Measurements from ENCODE around the gene ZYG11B.
"Not testable (repeated sequence)": the region's sequence is repeated elsewhere in the genome, so short reads cannot be mapped to it uniquely, and the experiment has no call there.

ZYG11B gene

GRCh38 chr1:52759908-52760307 is 33.7 kb downstream of the ZYG11B start:
- DNase-seq, result no peak

DNA sequence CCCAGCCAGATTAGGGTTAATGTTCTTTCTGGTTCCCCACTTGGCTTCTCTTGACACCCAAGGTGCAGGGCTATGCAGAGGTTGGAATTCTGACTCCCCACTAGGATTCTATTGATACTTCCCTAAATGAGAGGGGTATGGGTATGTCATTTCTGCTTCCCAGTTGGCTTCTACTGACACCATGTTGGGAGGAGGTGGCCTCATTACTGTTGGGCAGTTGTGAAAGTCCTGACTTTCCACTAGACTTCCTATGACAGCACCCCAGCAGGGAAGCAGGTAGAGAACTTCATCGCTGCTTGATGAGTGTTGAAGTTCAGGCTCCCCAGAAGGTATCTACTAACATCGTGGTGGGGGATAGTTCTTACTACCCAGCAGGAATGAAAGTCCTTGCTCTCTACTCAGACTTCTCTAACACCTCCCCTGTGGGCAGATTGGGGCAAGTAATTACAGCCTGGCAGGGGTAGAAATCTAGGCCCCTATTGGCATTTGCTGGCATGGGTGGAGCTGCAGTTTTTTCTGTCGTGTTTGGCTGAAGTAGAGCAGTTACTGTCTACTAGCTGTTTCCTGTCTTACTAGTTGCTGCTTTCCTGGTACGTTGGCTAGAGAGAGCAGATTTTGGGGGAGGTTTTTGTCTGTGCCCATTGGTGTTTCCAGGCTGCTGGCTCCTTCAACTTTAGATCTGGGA is 41.5 kb downstream of the ZYG11B start:
- no peak for DNase-seq

DNA sequence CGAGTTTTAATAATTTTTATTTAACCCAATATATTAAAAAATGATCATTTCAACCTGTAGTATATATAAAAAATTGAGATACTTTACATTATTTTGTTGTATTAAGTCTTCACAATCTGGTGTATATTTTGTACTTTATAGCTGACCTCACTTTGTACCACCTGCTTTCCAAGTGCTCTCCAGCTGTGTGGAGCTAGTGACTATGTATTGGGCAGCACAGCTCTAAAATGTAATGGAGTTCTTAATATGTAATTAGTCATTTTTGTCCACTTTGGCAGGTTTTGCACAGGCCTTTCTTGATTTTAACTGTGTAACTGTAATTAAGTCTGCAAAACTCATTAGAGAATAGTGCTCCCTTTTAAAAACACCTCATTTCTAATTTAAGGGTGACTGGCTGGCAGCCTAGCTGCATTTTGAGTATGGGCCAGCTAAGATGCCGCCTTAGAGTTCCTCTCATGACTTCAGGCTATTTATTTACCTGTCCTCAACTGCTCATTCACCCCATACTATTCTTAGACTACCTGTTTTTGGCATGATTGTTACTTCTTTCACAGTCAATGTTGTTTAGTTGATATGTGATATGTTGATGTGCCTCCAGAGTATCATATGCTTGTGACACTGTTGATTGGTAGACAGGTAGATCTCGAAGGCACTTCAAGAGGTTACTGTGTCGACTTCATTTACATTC is 43.2 kb downstream of the ZYG11B start:
- DNase-seq, result no peak

DNA sequence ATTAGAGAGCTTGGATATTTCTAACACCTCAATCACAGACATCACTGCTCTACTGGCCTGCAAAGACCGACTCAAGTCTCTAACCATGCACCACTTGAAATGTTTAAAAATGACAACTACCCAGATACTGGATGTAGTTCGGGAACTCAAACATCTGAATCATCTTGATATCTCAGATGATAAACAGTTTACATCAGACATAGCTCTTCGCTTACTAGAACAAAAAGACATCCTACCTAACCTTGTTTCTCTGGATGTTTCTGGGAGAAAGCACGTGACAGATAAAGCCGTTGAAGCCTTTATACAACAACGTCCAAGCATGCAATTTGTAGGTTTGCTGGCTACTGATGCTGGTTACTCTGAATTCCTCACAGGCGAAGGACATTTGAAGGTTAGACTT is 45.1 kb downstream of the ZYG11B start:
- no peak for DNase-seq

DNA sequence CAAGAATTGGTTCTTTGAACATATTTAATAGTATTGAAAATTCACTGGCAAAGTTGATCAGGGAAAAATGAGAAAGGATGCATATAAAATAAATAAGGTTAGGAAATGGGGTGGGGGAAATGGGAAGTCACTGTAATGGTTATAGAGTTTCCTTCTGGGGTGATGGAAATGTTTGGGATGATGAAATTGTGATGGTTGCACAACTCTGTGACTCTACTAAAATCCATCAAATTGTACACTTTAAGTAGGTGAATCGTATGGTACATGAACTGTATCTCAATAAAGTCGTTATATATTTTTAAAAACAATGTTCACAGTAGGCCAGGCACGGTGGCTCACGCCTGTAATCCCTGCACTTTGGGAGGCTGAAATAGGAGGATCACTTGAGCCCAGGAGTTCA is 59.9 kb downstream of the ZYG11B start:
- DNase-seq, result no peak

DNA sequence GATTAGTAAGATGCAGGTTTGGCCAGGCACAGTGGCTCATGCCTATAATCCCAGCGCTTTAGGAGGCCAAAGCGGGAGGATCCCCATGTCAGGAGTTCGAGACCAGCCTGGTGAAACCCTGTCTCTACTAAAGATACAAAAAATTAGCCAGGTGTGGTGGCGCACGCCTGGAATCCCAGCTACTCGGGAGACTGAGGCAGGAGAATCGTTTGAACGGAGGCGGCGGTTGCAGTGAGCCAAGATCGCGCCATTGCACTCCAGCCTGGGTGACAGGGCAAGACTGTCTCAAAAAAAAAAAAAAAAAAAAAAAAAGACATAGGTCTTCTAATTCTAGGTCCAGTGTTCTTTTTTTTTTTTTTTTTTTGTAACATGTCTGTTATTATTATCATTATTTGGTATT is 64.2 kb downstream of the ZYG11B start:
- not testable (repeated sequence) for DNase-seq

- DNase-seq, result no peak
Measured at GRCh38 chr1:52792036-52792435, 65.8 kb downstream of the ZYG11B start.

DNA sequence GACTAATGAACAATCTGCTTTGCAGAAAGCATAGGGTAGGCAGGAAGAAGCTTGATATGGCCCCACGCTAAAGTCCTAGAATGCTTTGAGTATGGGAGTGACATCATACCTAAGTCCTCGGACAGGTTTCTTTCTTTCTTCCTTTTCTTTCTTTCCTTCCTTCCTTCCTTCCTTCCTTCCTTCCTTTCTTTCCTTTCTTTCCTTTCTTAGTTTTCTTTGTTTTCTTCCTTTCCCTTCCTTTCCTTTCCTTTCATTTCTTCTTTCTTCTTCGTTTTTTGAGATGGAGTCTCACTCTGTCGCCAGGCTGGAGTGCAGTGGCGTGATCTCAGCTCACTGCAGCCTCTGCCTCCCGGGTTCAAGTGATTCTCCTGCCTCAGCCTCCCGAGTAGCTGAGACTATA is 67.5 kb downstream of the ZYG11B start:
- not testable (repeated sequence) for DNase-seq

DNA sequence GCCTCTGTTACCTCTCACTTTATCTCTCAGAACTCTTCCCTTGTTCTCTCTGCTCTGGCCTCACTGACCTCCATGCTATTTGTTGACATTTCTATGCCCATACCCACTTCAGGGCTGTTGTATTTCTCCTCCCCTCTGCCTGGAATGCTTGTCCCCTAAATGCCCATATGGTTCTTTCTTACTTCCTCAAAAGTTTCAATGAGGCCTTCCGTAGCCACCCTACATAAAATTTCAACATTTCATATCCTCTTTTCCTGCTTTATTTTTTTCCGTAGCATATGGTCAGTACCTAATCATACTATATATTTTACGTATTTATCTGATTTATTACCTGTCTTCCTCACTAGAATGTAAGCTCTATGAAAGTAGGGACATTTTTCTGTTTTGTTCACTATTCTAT is 69.2 kb downstream of the ZYG11B start:
- no peak for DNase-seq

DNA sequence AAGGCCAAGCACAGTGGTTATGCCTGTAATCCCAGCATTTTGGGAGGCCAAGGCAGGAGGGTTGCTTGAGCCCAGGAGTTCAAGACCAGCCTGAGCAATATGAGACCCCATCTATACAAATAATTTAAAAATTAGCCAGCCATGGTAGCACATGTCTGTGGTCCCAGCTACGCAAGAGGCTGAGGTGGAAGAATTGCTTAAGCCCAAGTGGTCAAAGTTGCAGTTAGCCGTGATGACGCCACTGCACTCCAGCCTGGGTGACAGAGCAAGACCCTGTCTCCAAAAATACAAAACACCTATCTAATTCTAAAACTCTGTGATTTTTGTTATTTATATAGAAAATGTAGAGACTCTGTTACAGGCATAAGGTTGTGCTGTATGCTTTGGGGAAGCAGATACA is 72.1 kb downstream of the ZYG11B start:
- DNase-seq, result no peak

DNA sequence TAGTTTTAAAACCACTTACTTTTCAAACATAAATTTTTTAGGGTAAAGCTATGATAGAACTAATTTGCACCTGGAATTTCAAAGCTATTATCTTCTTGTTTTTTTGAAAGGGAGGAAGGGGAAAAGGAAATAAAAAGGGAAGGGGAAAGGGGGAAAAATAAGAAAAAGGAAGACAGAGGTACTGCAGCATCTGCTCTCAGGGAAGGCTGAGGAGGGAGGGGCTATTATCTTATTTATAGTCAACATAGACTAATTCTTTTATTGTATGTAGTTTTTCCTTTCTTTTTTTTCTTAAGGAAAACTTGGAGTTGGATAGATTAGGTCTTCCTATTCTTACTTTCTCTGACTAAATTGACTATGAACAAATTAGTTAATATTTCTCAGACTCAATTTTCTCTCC is 74.8 kb downstream of the ZYG11B start:
- DNase-seq, result no peak

DNA sequence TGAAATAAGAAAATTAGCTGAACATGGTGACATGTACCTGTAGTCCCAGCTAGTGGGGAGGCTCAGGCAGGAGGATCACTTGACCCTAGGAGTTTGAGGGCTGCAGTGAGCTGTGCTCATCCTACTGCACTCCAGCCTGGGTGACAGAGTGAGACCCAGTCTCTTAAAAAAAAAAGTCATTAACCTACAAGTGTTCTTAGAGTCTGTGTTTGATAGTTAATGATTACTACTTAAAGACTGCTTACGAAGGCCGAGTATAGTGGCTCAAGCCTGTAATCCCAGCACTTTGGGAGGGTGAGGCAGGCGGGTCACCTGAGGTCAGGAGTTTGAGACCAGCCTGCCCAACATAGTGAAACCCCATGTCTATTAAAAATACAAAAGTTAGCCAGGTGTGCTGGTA is 77.8 kb downstream of the ZYG11B start:
- not testable (repeated sequence) for DNase-seq

GRCh38 chr1:52814465-52814864 is 88.2 kb downstream of the ZYG11B start:
- DNase-seq, result no peak

- DNase-seq, result not testable (repeated sequence)
Measured at GRCh38 chr1:52820830-52821229, 94.6 kb downstream of the ZYG11B start.

DNA sequence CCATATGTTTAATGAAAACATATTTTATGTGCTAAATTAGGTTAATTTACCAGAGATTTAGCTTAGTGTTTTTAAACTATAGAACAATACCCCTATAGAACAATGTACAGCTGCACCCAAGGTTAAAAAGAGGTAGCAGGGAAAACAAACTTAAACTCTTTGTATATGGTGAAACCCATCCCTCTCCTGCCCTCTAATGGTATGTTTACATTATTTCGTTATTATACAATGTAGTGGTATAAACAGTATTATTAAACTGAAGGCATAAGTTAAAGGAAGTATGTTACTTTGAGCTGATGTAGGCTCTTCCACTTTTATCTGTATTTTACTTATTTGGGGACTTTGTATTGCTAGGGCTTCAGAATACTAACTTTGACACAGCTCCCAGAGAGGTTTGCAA is 99.6 kb downstream of the ZYG11B start:
- DNase-seq, result no peak

- no peak for DNase-seq
Measured at GRCh38 chr1:52834798-52835197, 108.5 kb downstream of the ZYG11B start.

DNA sequence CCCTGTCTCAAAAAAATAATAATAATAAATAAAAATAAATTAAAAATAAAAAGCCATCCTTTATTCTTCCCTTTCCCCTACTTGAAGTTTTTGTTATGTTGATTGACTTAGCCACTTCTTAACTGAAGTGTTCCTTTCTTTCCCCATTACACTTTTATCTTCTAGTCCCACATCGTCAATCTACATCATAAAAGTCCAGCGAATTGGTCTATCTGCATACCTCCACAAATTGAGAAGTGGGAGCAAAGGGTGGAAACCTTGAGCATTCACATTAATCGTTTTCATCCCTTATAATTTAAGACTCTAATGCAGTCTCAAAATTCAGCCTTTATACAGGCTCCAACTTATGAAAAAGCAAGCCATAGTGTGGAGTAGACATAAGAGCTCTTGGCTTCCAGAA is 109.8 kb downstream of the ZYG11B start:
- DNase-seq, result no peak

DNA sequence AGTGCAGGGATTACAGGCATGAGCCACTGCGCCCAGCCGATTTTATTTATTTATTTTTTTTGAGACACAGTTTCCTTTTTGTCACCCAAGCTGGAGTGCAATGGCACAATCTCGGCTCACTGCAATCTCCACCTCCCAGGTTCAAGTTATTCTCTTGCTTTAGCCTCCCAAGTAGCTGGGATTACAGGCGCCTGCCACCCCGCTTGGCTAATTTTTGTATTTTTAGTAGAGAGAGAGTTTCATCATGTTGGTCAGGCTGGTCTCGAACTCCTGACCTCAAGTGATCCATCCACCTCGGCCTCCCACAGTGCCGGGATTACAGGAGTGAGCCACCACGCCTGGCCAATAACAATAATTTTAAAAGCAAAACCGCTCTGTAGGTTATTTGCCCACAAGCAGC is 112.9 kb downstream of the ZYG11B start:
- not testable (repeated sequence) for DNase-seq

DNA sequence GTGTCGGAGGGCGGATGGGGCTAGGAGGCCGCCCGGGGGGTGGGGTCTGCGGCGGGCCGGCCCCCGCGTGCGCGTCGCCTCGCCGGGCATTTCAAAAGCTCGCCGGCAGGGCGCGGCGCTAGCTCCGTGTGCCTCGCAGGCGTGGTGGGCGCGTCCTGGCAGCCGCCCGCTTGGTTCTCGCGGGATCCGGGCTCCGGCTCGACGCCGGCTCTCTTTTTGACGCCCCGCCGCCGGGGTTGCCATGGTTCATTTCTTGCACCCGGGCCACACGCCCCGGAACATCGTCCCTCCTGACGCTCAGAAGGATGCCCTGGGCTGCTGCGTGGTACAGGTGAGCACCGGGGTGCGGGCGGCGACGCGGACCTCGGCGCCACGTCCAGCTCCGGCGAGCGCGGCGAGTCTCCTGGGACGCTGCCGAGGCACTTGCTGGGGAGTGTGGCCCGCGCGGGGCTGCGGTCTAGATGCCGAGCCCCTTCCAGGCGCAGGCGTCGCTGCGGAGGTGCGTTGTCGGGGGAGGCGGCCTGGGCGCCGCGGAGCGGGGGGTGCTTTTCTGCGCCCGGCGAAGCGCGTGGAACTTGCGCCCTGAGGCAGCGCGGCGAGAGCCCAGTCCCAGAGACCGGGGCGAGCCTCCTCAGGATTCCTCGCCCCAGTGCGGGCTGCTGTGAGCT is 116.5 kb downstream of the ZYG11B start, which contains the start of gene ZYG11A:
Gene ZYG11A (plus strand): TSS at position 118 of the 668 bp plus-strand sequence. CDS start 124 bp downstream, at position 242.
- DNase-seq, result peak; percentile 72

DNA sequence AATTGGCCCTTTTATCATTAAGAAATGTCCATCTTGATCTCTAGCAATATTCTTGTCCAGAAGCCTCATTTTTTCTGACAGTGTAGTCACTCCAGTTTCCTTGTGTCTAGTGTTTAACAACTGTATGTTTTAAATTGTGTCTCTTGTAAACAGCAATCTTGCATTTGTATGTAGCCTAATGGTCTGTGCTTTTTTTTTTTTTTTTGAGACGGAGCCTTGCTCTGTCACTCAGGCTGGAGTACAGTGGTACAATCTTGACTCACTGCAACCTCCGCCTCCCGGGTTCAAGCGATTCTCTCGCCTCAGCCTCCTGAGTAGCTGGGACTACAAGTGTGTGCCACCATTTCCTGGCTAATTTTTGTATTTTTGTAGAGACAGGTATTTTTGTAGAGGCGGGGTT is 118.9 kb downstream of the ZYG11B start:
- DNase-seq, result not testable (repeated sequence)

DNA sequence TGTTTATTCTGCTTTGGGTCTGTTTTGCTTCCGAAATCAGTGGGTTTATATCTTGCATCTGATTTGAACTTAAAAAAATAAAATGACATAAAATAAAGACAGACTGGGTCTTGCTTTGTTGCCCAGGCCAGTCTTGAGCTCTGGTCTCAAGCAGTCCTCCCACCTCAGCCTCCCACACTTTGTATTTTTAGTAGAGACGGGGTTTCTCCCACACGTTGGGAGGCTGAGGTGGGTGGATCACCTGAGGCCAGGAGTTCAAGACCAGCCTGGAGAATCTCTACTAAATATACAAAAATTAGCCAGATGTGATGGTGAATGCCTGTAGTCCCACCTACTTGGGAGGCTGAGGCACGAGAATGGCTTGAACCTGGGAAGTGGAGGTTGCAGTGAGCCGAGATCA is 122.2 kb downstream of the ZYG11B start:
- DNase-seq, result no peak

- DNase-seq, result no peak
Measured at GRCh38 chr1:52850951-52851350, 124.7 kb downstream of the ZYG11B start.

- no peak for DNase-seq
Measured at GRCh38 chr1:52852854-52853253, 126.6 kb downstream of the ZYG11B start.

DNA sequence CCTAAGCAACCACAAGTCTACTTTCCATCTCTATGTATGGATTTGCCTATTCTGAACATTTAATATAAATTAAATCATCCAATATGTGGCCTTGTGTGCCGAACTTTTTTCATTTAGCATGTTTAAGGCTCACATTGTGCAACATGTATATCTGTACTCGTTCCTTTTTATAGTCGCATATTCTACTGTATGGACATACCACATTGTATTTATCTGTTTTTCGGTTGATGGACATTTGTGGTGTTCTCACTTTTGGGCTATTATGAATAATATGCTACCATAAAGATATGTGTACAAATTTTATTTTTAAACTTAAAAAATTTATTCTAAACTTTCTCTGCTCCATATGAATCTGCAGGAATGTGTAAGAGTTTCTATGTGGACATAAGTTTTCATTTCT is 129.3 kb downstream of the ZYG11B start:
- DNase-seq, result no peak

Data from central memory CD4-positive, alpha-beta T cell (primary cell).